Aorta (tissue), 5 donors: ENCODE results near the gene SEPTIN8. TPM values are rescaled to one million over a fixed set of nuclear protein-coding genes. Genes with fewer than 3 reads are reported as not detected.

ENCODE experiments used
- ATAC-seq: fragments of 200-7000 bp; cut with Tn5 transposase; one replicate; pipeline ENCODE4 v1.9.1; 2022; ENCODE audit warnings: moderate library complexity; ENCODE audit not compliant: low FRiP score
- DNase-seq, 2 donors: peaks; one replicate each; pipeline ENCODE4 v3.0.0-alpha.2; 2020
- H3K27ac ChIP-seq, 2 donors: one replicate each; pipeline ENCODE4 v1.5.1; 2013; ENCODE audit warnings: low read length in 2 of 2, mild to moderate bottlenecking in 2 of 2, moderate library complexity in 2 of 2, control low read depth in 1 of 2, inconsistent platforms in 1 of 2, low read depth in 1 of 2
- H3K27me3 ChIP-seq, 2 donors: one replicate each; pipeline ENCODE4 v1.6.1; 2013; ENCODE audit warnings: control low read depth in 1 of 2, low read length in 1 of 2, mild to moderate bottlenecking in 1 of 2, moderate library complexity in 1 of 2; ENCODE audit not compliant: insufficient read depth in 2 of 2, control insufficient read depth in 1 of 2
- H3K36me3 ChIP-seq, 2 donors: one replicate each; pipeline ENCODE4 v1.6.1; 2013; ENCODE audit warnings: control low read depth in 1 of 2, low read length in 1 of 2, mild to moderate bottlenecking in 1 of 2; ENCODE audit not compliant: insufficient read depth in 2 of 2, control insufficient read depth in 1 of 2
- H3K4me1 ChIP-seq, 2 donors: one replicate each; pipeline ENCODE4 v1.6.1; 2013; ENCODE audit warnings: low read length in 2 of 2, control low read depth in 1 of 2, mild to moderate bottlenecking in 1 of 2, moderate library complexity in 1 of 2; ENCODE audit not compliant: insufficient read depth in 2 of 2, control insufficient read depth in 1 of 2
- H3K4me3 ChIP-seq, 2 donors: one replicate each; pipeline ENCODE4 v1.5.1; 2013; ENCODE audit warnings: low read length in 2 of 2, control low read depth in 1 of 2, mild to moderate bottlenecking in 1 of 2
- H3K9me3 ChIP-seq: one replicate; pipeline ENCODE4 v1.6.1; 2013; ENCODE audit warnings: mild to moderate bottlenecking, low read length; ENCODE audit not compliant: control insufficient read depth
- WGBS, 2 donors: extraction: QIAGEN DNeasy Blood & Tissue Kit; methylation state at CpG; one replicate each; pipeline ENCODE4 v1.1.7; 2013; 5-methylcytosine and 5-hydroxymethylcytosine counted together
- intact Hi-C, 2 donors: fragments of 100-400 bp; cut with DNase I; formaldehyde crosslinking; loops; one replicate each; pipeline versions ENCODE4 v1.14.2 to v1.15.0; 2022
- polyA plus RNA-seq, 2 donors: library from polyadenylated mRNA; stranded (reverse); fragments of 200-250 nt; gene quantifications; one replicate each; pipeline ENCODE4 v1.2.3, GENCODE V29; 2013
- total RNA-seq, 2 donors: library from RNA; stranded (reverse); fragmentation: NEBNext Ultra II Directional; extraction: Animal tissue kit (Norgen Biotek cat#: 25700); gene quantifications; one replicate each; pipeline ENCODE4 v1.2.1, GENCODE V29; 2021
- donor health status: healthy with polysubstance abuse.
- donor health status: Bipolar disorder and iron deficiency.
- donor health status: DM: no; HTN: no; CAD: no.
- donor health status: DM: no; HTN: no; CAD: no.
- donor health status: DM: yes; HTN: yes; CAD: no.

The SEPTIN8 gene
- total and polyA plus RNA-seq, 4 donors, result 48.6 to 103 (median 57.5) TPM

GRCh38 chr5:132766020-132766805, 10.8 kb downstream of the SEPTIN8 start:
- WGBS, 2 donors, result 79 to 81% methylated on average over 14 of the region's 14 CpGs
- Histone ChIP-seq H3K4me1 (peaks cover 0 to 3% of the 10 kb centered on the region in 2 donors), H3K4me3 (no peak overlapping the region), H3K27me3 (no peaks in the 10 kb centered on the region), H3K36me3 (peaks cover 0 to 6% of the 10 kb centered on the region in 2 donors), H3K9me3 (no peaks in the 10 kb centered on the region), H3K27ac (no peak overlapping the region)
- DNase-seq (peak in 1 of 2 donors; percentile 9), ATAC-seq (no peak)
- intact Hi-C loops, result no loop called here

GRCh38 chr5:132765311-132766019, 11.6 kb downstream of the SEPTIN8 start:
- no peak for ATAC-seq
- peaks cover 0 to 3% of the 10 kb centered on the region in 2 donors for H3K4me1 ChIP-seq
- no peak overlapping the region for H3K27ac ChIP-seq
- WGBS, 2 donors, result 65% methylated on average over 12 of the region's 12 CpGs
- H3K4me3 ChIP-seq, result no peak overlapping the region
- no peaks in the 10 kb centered on the region for H3K9me3 ChIP-seq
- DNase-seq, result peak in 1 of 2 donors; percentile 47
- no peaks in the 10 kb centered on the region for H3K27me3 ChIP-seq
- intact Hi-C loops, result no loop called here
- peaks cover 0 to 8% of the 10 kb centered on the region in 2 donors for H3K36me3 ChIP-seq

- Histone ChIP-seq H3K4me1 (peaks cover 0 to 3% of the 10 kb centered on the region in 2 donors), H3K27me3 (no peaks in the 10 kb centered on the region), H3K27ac (no peak overlapping the region), H3K4me3 (no peak overlapping the region), H3K9me3 (no peaks in the 10 kb centered on the region), H3K36me3 (peaks cover 0 to 8% of the 10 kb centered on the region in 2 donors)
- DNase-seq (no peak), ATAC-seq (no peak)
- intact Hi-C loops, result no loop called here
- 89 to 93% methylated on average over 7 of the region's 7 CpGs for WGBS, 2 donors
Measured at GRCh38 chr5:132764671-132765238, 12.3 kb downstream of the SEPTIN8 start.

GRCh38 chr5:132764051-132764450, 13.0 kb downstream of the SEPTIN8 start:
- no peaks in the 10 kb centered on the region for H3K9me3 ChIP-seq
- DNase-seq, result no peak
- H3K36me3 ChIP-seq, result peaks cover 0 to 8% of the 10 kb centered on the region in 2 donors

GRCh38 chr5:132763181-132764036, 13.6 kb downstream of the SEPTIN8 start:
- DNase-seq, result no peak
- peaks cover 0 to 8% of the 10 kb centered on the region in 2 donors for H3K36me3 ChIP-seq
- no peak overlapping the region for H3K4me3 ChIP-seq
- 93 to 95% methylated on average over 17 of the region's 17 CpGs for WGBS, 2 donors
- intact Hi-C loops, result no loop called here
- H3K9me3 ChIP-seq, result no peaks in the 10 kb centered on the region
- no peak overlapping the region for H3K27ac ChIP-seq
- H3K4me1 ChIP-seq, result peaks cover 0 to 3% of the 10 kb centered on the region in 2 donors
- no peak for ATAC-seq
- H3K27me3 ChIP-seq, result no peaks in the 10 kb centered on the region

More at GRCh38 chr5:132764051-132764450, 13.0 kb downstream of the SEPTIN8 start:
- intact Hi-C loops, result no loop called here
- ATAC-seq, result no peak
- Histone ChIP-seq H3K4me3 (no peak overlapping the region), H3K27ac (no peak overlapping the region), H3K27me3 (no peaks in the 10 kb centered on the region), H3K4me1 (peaks cover 0 to 3% of the 10 kb centered on the region in 2 donors)
- 89 to 91% methylated on average over 10 of the region's 10 CpGs for WGBS, 2 donors

GRCh38 chr5:132762246-132763000, 14.6 kb downstream of the SEPTIN8 start:
- WGBS, 2 donors, result 91 to 93% methylated on average over 11 of the region's 11 CpGs
- no peaks in the 10 kb centered on the region for H3K9me3 ChIP-seq
- no peak overlapping the region for H3K4me3 ChIP-seq
- H3K27ac ChIP-seq, result no peak overlapping the region
- DNase-seq (no peak), ATAC-seq (no peak)
- intact Hi-C loops, result no loop called here
- H3K27me3 ChIP-seq, result no peaks in the 10 kb centered on the region
- peaks cover 0 to 8% of the 10 kb centered on the region in 2 donors for H3K36me3 ChIP-seq
- H3K4me1 ChIP-seq, result peaks cover 0 to 3% of the 10 kb centered on the region in 2 donors

- Histone ChIP-seq H3K4me3 (no peak overlapping the region), H3K27ac (no peak overlapping the region), H3K27me3 (no peaks in the 10 kb centered on the region), H3K36me3 (peaks cover 0 to 8% of the 10 kb centered on the region in 2 donors), H3K9me3 (no peaks in the 10 kb centered on the region), H3K4me1 (no peaks in the 10 kb centered on the region)
- 89 to 90% methylated on average over 22 of the region's 22 CpGs for WGBS, 2 donors
- ATAC-seq (no peak), DNase-seq (no peak)
- intact Hi-C loops, result no loop called here
Measured at GRCh38 chr5:132761321-132762240, 15.5 kb downstream of the SEPTIN8 start.
